H1 (cell line): ENCODE results near the gene DEDD2. TPM values are rescaled to one million over a fixed set of nuclear protein-coding genes. Genes with fewer than 3 reads are reported as not detected.

Experiments
- BACH1 ChIP-seq: IDR thresholded peaks from 2 replicates; pipeline ENCODE4 v1.6.1; 2012; ENCODE audit warnings: low read length, improper control_type of control experiment
- BRCA1 ChIP-seq: IDR thresholded peaks from 2 replicates; pipeline ENCODE4 v1.6.1; 2012; ENCODE audit warnings: low read depth, low read length, improper control_type of control experiment
- CEBPB ChIP-seq: IDR thresholded peaks from 2 replicates; pipeline ENCODE4 v1.6.1; 2012; ENCODE audit warnings: low read depth, low read length
- CHD2 ChIP-seq: IDR thresholded peaks from 2 replicates; pipeline ENCODE4 v1.6.1; 2012; ENCODE audit warnings: low read length, improper control_type of control experiment
- CREB1 ChIP-seq: IDR thresholded peaks from 2 replicates; pipeline ENCODE4 v1.6.1; 2012; ENCODE audit warnings: inconsistent platforms
- EZH2 ChIP-seq: fragments of 200-600 bp; sonication (generic); IDR thresholded peaks from 2 replicates; pipeline ENCODE4 v1.7.1; 2012; ENCODE audit warnings: low read depth, mild to moderate bottlenecking, moderate library complexity, low read length, inconsistent platforms; ENCODE audit not compliant: severe bottlenecking
- JUN ChIP-seq: IDR thresholded peaks from 2 replicates; pipeline ENCODE4 v1.6.1; 2011; ENCODE audit warnings: low read depth, mild to moderate bottlenecking, improper control_type of control experiment, low read length
- JUND ChIP-seq: IDR thresholded peaks from 2 replicates; pipeline ENCODE4 v1.6.1; 2011; ENCODE audit warnings: mild to moderate bottlenecking, improper control_type of control experiment, low read length
- KDM4A ChIP-seq: IDR thresholded peaks from one replicate; pipeline ENCODE4 v1.7.1; 2012; ENCODE audit warnings: low read depth, mild to moderate bottlenecking, moderate library complexity, low read length, inconsistent platforms; ENCODE audit not compliant: severe bottlenecking
- KDM5A ChIP-seq: fragments of 200-600 bp; IDR thresholded peaks from 2 replicates; pipeline ENCODE4 v1.7.1; 2012; ENCODE audit warnings: mild to moderate bottlenecking, low read length, inconsistent platforms, mixed read lengths
- NANOG ChIP-seq: IDR thresholded peaks from 2 replicates; pipeline ENCODE4 v1.6.1; 2011; ENCODE audit warnings: low read length, low read depth, mild to moderate bottlenecking, inconsistent platforms; ENCODE audit not compliant: insufficient read depth, poor library complexity, severe bottlenecking
- RAD21 ChIP-seq, 2 experiments: IDR thresholded peaks in 1 of 2; conservative IDR thresholded peaks in 1 of 2; 2 replicates each; pipeline ENCODE4 v1.6.1; 2011; ENCODE audit warnings: low read depth in 2 of 2, low read length in 2 of 2, improper control_type of control experiment in 1 of 2, inconsistent platforms in 1 of 2, mild to moderate bottlenecking in 1 of 2, moderate library complexity in 1 of 2
- RBBP5 ChIP-seq: IDR thresholded peaks from 2 replicates; pipeline ENCODE4 v1.7.1; 2012; ENCODE audit warnings: low read depth, mild to moderate bottlenecking, inconsistent platforms, low read length, moderate library complexity, borderline replicate concordance
- RXRA ChIP-seq: IDR thresholded peaks from 2 replicates; pipeline ENCODE4 v1.6.1; 2011; ENCODE audit warnings: low read depth, mild to moderate bottlenecking, low read length, moderate library complexity; ENCODE audit not compliant: insufficient read depth
- SIX5 ChIP-seq: IDR thresholded peaks from 2 replicates; pipeline ENCODE4 v1.6.1; 2011; ENCODE audit warnings: mild to moderate bottlenecking, low read depth, low read length
- SP1 ChIP-seq: IDR thresholded peaks from 2 replicates; pipeline ENCODE4 v1.6.1; 2011; ENCODE audit warnings: low read depth, low read length
- SP2 ChIP-seq: IDR thresholded peaks from 2 replicates; pipeline ENCODE4 v1.6.1; 2012; ENCODE audit warnings: mild to moderate bottlenecking, low read length, inconsistent platforms
- SP4 ChIP-seq: IDR thresholded peaks from 2 replicates; pipeline ENCODE4 v1.6.1; 2012; ENCODE audit warnings: low read length, inconsistent platforms
- SRF ChIP-seq: IDR thresholded peaks from 2 replicates; pipeline ENCODE4 v1.6.1; 2011; ENCODE audit warnings: mild to moderate bottlenecking, low read depth, low read length, moderate library complexity
- SUZ12 ChIP-seq: fragments of 200-600 bp; sonication (generic); IDR thresholded peaks from 2 replicates; pipeline ENCODE4 v1.6.1; 2012; ENCODE audit warnings: mild to moderate bottlenecking, inconsistent platforms, low read length, moderate library complexity, mixed read lengths
- TAF7 ChIP-seq: optimal IDR thresholded peaks from 2 replicates; pipeline ENCODE3; 2011; ENCODE audit warnings: low read depth, mild to moderate bottlenecking, inconsistent platforms, low read length, moderate library complexity, borderline replicate concordance
- polyA plus RNA-seq, 7 experiments: library from polyadenylated mRNA; depleted of rRNA in 3 of 7; stranded (reverse) in 5 of 7; unstranded in 2 of 7; fragments of >200 nt in 5 of 7; fragments of 200-250 nt in 2 of 7; gene quantifications; 1 replicate in 5 of 7; 2 replicates in 1 of 7; 4 replicates in 1 of 7; pipeline versions ENCODE4 v1.2.1 to v1.2.3, GENCODE V29; 2011 to 2013; ENCODE audit warnings: missing spikeins in 2 of 7, mixed read lengths in 2 of 7
- total RNA-seq: library from RNA; stranded (reverse); fragmentation: NEBNext Ultra II Directional; extraction: Animal tissue kit (Norgen Biotek cat#: 25700); gene quantifications from 2 replicates; pipeline ENCODE4 v1.2.1, GENCODE V29; 2021
- TF ChIP-seq, protein P1 (sequence below), 3 experiments: IDR thresholded peaks; 1 replicate in 2 of 3; 2 replicates in 1 of 3; pipeline versions ENCODE4 v1.5.1 to v1.6.1; 2011; ENCODE audit warnings: low read length in 3 of 3, mild to moderate bottlenecking in 3 of 3, inconsistent platforms in 2 of 3, low read depth in 1 of 3, moderate library complexity in 1 of 3; ENCODE audit not compliant: insufficient read depth in 1 of 3; ENCODE audit errors: control extremely low read depth in 1 of 3

DEDD2 gene
- total and polyA plus RNA-seq, 2 of the 8 experiments (the other 6 are each of a cell fraction or from before 2014, with no cell fraction given): 37.8 to 65.0 TPM

DNA sequence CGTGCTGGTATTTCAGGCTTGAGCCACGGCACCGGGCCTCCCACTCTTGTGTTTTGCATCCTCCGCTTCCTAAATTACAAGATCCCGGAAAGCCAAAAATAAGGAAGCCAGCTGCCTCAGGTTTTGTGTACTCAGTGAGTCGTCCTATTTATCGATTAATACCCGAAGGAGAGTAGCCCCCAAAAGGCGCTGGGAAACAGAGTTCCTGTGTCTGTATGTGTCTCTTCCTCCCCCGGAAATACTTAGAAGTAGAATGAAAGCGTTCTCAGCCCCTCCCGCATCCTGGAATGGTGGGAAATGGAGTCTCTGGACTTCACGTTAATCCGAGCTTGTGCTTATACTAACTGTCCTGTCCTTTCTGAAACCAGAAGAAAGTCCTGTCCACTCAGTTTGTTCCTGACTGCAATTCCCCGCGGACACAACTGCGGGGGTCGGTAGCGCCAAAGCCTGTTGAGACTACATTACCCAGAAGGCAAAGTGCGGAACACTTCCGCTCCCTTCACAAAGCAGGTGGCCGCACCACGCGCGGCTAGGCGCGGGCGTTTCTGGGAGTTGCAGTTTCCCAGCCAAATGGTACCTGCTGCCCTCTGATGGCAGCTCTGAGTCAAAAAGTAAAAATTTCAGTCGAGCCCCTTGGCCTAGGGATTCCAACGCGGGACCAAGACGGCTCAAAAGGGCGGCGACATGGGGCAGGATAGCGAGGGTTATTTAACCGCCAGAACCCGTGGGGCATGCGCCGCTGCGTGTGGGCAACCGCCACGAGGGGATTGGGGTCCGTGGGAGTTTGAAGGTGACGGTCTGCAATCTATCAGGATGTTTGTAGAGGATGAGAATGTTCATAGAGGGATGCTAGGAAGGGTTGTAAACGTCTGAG is 27.1 kb upstream of the DEDD2 start (continued):
- TF ChIP-seq TAF7: no peak
- peak; percentile 74; the same call in 1 of the 2 replicates for TF ChIP-seq SP4
- TF ChIP-seq CEBPB: no peak
- TF ChIP-seq BACH1: peak; percentile 24; the same call in 1 of the 2 replicates
- TF ChIP-seq KDM4A: no peak
- TF ChIP-seq JUND: no peak
- no peak for TF ChIP-seq EZH2
- no peak for TF ChIP-seq BRCA1
- peak; percentile 98 for TF ChIP-seq SIX5
- 0 out of 2 replicates have a peak, but pooled peaks have one; percentile 43 for TF ChIP-seq SP1
- no peak for TF ChIP-seq SRF
- no peak for TF ChIP-seq SUZ12
- no peak for TF ChIP-seq JUN
- no peak for TF ChIP-seq RBBP5
- no peak for TF ChIP-seq SP2
- TF ChIP-seq NANOG: peak; percentile 7
- no peak for TF ChIP-seq KDM5A
- no peak for TF ChIP-seq RXRA
- peak; percentile 78 for TF ChIP-seq CHD2
- TF ChIP-seq, protein P1, sequence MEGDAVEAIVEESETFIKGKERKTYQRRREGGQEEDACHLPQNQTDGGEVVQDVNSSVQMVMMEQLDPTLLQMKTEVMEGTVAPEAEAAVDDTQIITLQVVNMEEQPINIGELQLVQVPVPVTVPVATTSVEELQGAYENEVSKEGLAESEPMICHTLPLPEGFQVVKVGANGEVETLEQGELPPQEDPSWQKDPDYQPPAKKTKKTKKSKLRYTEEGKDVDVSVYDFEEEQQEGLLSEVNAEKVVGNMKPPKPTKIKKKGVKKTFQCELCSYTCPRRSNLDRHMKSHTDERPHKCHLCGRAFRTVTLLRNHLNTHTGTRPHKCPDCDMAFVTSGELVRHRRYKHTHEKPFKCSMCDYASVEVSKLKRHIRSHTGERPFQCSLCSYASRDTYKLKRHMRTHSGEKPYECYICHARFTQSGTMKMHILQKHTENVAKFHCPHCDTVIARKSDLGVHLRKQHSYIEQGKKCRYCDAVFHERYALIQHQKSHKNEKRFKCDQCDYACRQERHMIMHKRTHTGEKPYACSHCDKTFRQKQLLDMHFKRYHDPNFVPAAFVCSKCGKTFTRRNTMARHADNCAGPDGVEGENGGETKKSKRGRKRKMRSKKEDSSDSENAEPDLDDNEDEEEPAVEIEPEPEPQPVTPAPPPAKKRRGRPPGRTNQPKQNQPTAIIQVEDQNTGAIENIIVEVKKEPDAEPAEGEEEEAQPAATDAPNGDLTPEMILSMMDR (IDR thresholded peaks at IDR 0.05; ENCODE audit: control extremely low read depth in 1 of 3, insufficient read depth in 1 of 3, low read depth in 1 of 3, low read length in 3 of 3): peak; percentile 48 to 82 (median 73)
- TF ChIP-seq CREB1: peak; percentile 80
- TF ChIP-seq RAD21 (IDR thresholded peaks at IDR 0.05 in 1 of 2, conservative IDR thresholded peaks at IDR 0.05 in 1 of 2; ENCODE audit: low read depth in 2 of 2, low read length in 2 of 2): peak; percentile 20 to 44; a peak in 2 of 4 replicates
